Naive B cell (primary cell): ENCODE measurements around the gene PACSIN1. TPM values are rescaled to one million over a fixed set of nuclear protein-coding genes. Genes with fewer than 3 reads are reported as not detected.

Experiments
- ATAC-seq, 2 donors: fragments of 150-1000 bp; cut with Tn5 transposase; 2 replicates each; pipeline ENCODE4 v1.10.0; 2021; ENCODE audit warnings: low read depth in 2 of 2, mild to moderate bottlenecking in 2 of 2, moderate library complexity in 2 of 2
- DNase-seq: peaks from one replicate; pipeline ENCODE4 v3.0.0; 2022
- H3K27ac Mint-ChIP-seq, 6 donors: one replicate each; pipeline ENCODE4 v1.8.0; 2020 to 2022; ENCODE audit warnings: mild to moderate bottlenecking in 6 of 6, mixed read lengths in 6 of 6, moderate library complexity in 5 of 6, inconsistent platforms in 2 of 6
- H3K27me3 Mint-ChIP-seq, 3 donors: one replicate each; pipeline ENCODE4 v1.8.0; 2021 to 2022; ENCODE audit warnings: mixed read lengths in 3 of 3, mild to moderate bottlenecking in 1 of 3
- H3K36me3 Mint-ChIP-seq, 2 donors: one replicate each; pipeline ENCODE4 v1.8.0; 2020 to 2022; ENCODE audit warnings: mixed read lengths in 2 of 2, inconsistent platforms in 1 of 2, mild to moderate bottlenecking in 1 of 2
- H3K4me1 Mint-ChIP-seq, 3 donors: one replicate each; pipeline ENCODE4 v1.8.0; 2020 to 2022; ENCODE audit warnings: mixed read lengths in 3 of 3, inconsistent platforms in 1 of 3, mild to moderate bottlenecking in 1 of 3, moderate library complexity in 1 of 3
- H3K4me3 Mint-ChIP-seq, 8 donors: one replicate each; pipeline ENCODE4 v1.8.0; 2020 to 2022; ENCODE audit warnings: mild to moderate bottlenecking in 8 of 8, mixed read lengths in 8 of 8, moderate library complexity in 8 of 8, inconsistent platforms in 2 of 8
- H3K9me3 Mint-ChIP-seq, 7 donors: one replicate each; pipeline ENCODE4 v1.8.0; 2020 to 2022; ENCODE audit warnings: mixed read lengths in 7 of 7, mild to moderate bottlenecking in 5 of 7, inconsistent platforms in 2 of 7, moderate library complexity in 1 of 7
- polyA plus RNA-seq, 6 donors: library from polyadenylated mRNA; unstranded; fragments of 300-500 nt; fragmentation: Illumina TruSeq; gene quantifications; one replicate each; pipeline ENCODE4 v1.2.3, GENCODE V29; 2021; ENCODE audit warnings: low read depth in 6 of 6

The PACSIN1 gene
- polyA plus RNA-seq, 6 donors from 2014 or later: not detected

DNA sequence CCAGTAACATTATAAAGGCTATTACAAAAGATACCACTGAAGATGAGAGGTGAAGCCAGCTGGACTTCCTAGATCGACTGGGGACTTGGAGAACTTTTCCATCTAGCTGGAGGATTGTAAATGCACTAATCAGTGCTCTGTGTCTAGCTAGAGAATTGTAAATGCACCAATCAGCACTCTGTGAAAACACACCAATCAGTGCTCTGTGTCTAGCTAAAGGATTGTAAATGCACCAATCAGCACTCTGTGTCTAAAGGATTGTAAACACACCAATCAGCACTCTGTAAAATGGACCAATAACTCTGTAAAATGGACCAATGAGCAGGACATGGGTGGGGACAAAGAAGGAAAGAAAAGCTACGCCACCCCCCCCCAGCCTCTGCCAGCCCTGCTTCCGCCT is 26.4 kb upstream of the PACSIN1 start:
- Mint-ChIP-seq H3K4me1 (peaks cover 5 to 7% (median 6%) of the 10 kb centered on the region in 3 donors), H3K27me3 (no peaks in the 10 kb centered on the region), H3K4me3 (no peak overlapping the region), H3K36me3 (no peaks in the 10 kb centered on the region), H3K27ac (peak overlapping the region in 1 of 6 donors; percentile 30), H3K9me3 (peaks cover 0 to 7% (median 0%) of the 10 kb centered on the region in 7 donors)
- no peak for ATAC-seq
- DNase-seq: no peak

DNA sequence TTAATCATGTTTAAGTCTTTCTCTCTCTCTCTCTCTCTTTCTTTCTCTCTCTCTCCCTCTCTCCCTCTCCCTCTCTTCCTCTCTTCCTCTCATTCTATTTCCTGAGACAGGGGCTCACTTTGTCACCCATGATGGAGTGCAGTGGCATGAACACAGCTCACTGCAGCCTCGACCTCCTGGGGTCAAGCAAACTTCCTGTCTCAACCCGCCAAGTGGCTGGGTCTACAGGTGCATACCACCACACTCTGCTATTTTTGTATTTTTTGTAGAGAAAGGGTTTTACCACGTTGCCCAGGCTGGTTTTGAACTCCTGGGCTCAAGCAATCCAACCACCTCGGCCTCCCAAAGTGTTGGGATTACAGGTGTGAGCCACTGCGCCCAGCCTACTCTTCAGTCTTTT is 24.4 kb upstream of the PACSIN1 start:
- Mint-ChIP-seq H3K4me1 (peaks cover 5 to 7% (median 6%) of the 10 kb centered on the region in 3 donors), H3K4me3 (peak overlapping the region in 2 of 8 donors; percentile 15 to 23), H3K27ac (peak overlapping the region in 3 of 6 donors; percentile 17 to 98 (median 82)), H3K36me3 (no peaks in the 10 kb centered on the region), H3K27me3 (no peaks in the 10 kb centered on the region), H3K9me3 (peaks cover 0 to 7% (median 0%) of the 10 kb centered on the region in 7 donors)
- ATAC-seq (no peak), DNase-seq (no peak)

DNA sequence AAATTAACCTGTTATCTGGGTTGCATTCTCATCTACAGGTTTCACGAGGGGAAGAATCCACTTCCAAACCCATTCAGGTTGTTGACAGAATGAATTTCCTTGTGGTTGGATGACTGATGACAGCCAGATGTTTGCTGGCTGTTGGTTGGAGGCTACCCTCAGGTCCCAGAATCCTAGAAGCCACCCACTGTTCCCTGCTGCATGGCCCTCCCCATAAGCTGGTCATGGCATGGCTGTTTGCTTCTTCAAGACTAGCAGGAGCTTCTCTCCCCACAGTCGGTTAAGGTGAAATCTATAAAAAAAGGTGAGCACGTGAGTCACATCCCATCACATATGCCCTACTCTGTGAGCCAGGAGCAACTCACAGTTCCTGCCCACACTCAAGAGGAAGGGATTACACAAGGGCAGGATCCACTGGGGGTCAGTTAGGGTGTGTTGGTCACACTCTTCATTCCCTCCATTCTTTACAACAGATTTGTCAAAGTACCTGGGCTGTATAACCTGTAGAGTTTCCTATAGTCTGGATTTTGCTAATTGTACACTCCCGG is 20.5 kb upstream of the PACSIN1 start:
- Mint-ChIP-seq H3K36me3 (no peaks in the 10 kb centered on the region), H3K27me3 (no peaks in the 10 kb centered on the region), H3K27ac (no peak overlapping the region), H3K4me3 (no peak overlapping the region), H3K9me3 (no peaks in the 10 kb centered on the region), H3K4me1 (peaks cover 5 to 7% (median 6%) of the 10 kb centered on the region in 3 donors)
- DNase-seq: no peak
- ATAC-seq: no peak

DNA sequence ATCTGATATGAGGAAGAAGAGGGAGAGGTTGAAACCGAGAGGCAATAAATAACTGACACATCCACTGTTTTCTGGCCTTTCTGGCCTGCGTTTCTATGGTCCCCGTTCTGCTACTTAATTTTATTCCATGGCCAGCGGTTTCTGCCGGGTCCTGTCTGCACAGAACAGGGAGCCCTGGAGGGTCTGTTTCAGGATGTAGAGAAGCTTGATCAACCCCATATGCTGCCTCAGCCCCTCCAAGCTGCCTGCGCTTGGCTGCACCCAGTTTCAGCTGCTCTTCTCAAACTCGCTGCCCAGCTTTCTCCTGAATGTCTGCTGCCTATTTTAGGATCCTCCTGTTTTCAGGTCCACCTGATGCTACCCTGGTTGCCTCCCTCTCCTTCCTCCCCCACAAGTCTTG is 18.5 kb upstream of the PACSIN1 start:
- no peaks in the 10 kb centered on the region for H3K4me1 Mint-ChIP-seq
- H3K27ac Mint-ChIP-seq: no peak overlapping the region
- DNase-seq (no peak), ATAC-seq (no peak)
- no peaks in the 10 kb centered on the region for H3K27me3 Mint-ChIP-seq
- H3K36me3 Mint-ChIP-seq: peaks cover 6 to 7% of the 10 kb centered on the region in 2 donors
- H3K4me3 Mint-ChIP-seq: no peak overlapping the region
- H3K9me3 Mint-ChIP-seq: peaks cover 0 to 9% (median 4%) of the 10 kb centered on the region in 7 donors

DNA sequence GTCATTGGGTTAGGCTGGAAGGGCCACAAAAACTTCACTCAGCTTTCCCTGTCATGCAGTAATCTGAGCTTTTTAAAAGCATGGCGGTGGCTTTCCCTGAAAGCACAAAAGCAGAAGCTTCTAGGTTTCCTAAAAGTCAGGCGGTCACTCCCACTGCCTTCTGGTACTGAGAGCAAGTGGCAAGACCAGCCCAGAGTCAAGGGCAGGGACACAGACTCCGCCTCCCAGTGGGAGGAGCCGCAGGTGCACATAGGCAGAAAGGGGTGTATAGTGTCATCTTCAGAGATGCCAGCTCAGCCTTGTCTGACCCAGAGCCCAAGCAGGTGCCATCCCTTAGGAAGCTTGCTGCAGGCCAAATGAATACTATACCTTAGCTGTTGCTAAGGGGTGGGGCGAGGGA is 18.0 kb upstream of the PACSIN1 start:
- Mint-ChIP-seq H3K27me3 (no peaks in the 10 kb centered on the region), H3K4me1 (no peaks in the 10 kb centered on the region), H3K27ac (no peak overlapping the region), H3K36me3 (peaks cover 6 to 7% of the 10 kb centered on the region in 2 donors), H3K4me3 (no peak overlapping the region), H3K9me3 (peaks cover 0 to 9% (median 4%) of the 10 kb centered on the region in 7 donors)
- no peak for DNase-seq
- no peak for ATAC-seq

DNA sequence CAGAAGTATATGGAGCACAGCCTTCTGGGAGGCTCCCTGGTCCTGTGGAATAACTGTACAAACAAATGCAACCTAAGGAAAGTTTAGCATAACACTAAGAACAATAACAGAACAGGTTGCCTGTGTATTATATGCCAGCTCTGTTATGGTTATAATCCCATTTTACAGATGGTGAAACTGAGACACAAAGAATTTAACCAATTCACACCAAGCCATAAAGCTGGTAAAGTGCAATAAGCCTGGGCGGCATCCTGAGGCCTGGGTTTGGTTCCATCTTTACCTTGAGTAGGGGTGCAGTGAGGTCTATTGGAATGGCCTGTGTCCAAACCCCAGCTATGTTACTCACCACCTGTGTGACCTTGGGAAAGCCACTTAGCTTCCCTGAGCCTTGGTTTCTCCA is 14.7 kb upstream of the PACSIN1 start:
- H3K4me1 Mint-ChIP-seq: no peaks in the 10 kb centered on the region
- ATAC-seq (no peak), DNase-seq (no peak)
- no peak overlapping the region for H3K27ac Mint-ChIP-seq
- peaks cover 0 to 9% (median 4%) of the 10 kb centered on the region in 7 donors for H3K9me3 Mint-ChIP-seq
- no peaks in the 10 kb centered on the region for H3K27me3 Mint-ChIP-seq
- no peak overlapping the region for H3K4me3 Mint-ChIP-seq
- H3K36me3 Mint-ChIP-seq: peaks cover 6 to 7% of the 10 kb centered on the region in 2 donors

DNA sequence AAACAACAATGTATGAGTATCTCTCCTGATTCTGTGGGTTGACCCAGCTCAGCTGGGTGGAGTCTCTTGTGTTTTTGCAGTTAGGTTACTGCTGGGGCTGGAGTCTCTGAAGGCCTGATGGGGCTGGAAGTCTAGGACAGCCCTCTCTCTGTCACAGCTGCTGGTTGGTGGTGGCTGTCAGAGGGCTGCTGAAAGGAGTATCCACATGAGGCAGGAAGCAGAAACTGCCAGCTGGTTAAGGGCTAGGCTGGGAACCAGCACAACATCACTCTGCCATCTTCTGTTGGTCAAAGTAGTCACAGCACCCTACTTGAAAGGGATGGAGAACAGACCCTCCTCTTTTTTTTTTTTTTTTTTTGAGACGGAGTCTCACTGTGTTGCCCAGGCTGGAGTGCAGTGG is 10.0 kb upstream of the PACSIN1 start:
- peaks cover 6 to 7% of the 10 kb centered on the region in 2 donors for H3K36me3 Mint-ChIP-seq
- peaks cover 0 to 9% (median 4%) of the 10 kb centered on the region in 7 donors for H3K9me3 Mint-ChIP-seq
- ATAC-seq (no peak), DNase-seq (no peak)
- no peaks in the 10 kb centered on the region for H3K4me1 Mint-ChIP-seq
- H3K4me3 Mint-ChIP-seq: no peak overlapping the region
- H3K27me3 Mint-ChIP-seq: peaks cover 0 to 4% (median 0%) of the 10 kb centered on the region in 3 donors
- no peak overlapping the region for H3K27ac Mint-ChIP-seq

DNA sequence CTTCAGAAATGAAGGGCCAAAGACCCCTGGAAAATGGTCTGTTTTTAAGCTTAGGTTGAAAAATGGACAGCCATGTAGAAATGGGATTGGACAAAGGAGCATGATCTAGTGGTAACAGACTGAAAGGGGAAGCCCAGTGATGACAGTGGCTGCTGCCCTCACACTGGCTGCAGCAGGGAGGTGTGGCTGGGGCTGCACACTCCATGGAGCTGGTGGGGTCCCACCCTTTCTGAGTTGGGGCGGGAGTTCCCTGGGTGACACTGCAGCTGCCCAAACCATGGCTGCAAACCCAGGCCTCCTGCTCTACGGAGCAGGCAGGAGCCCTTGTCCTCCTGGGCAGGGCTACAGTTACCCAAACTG is 8.5 kb upstream of the PACSIN1 start:
- no peaks in the 10 kb centered on the region for H3K9me3 Mint-ChIP-seq
- H3K4me1 Mint-ChIP-seq: no peaks in the 10 kb centered on the region
- ATAC-seq: no peak
- no peaks in the 10 kb centered on the region for H3K36me3 Mint-ChIP-seq
- no peak for DNase-seq
- H3K4me3 Mint-ChIP-seq: no peak overlapping the region
- H3K27me3 Mint-ChIP-seq: peaks cover 2 to 9% (median 8%) of the 10 kb centered on the region in 3 donors
- no peak overlapping the region for H3K27ac Mint-ChIP-seq

DNA sequence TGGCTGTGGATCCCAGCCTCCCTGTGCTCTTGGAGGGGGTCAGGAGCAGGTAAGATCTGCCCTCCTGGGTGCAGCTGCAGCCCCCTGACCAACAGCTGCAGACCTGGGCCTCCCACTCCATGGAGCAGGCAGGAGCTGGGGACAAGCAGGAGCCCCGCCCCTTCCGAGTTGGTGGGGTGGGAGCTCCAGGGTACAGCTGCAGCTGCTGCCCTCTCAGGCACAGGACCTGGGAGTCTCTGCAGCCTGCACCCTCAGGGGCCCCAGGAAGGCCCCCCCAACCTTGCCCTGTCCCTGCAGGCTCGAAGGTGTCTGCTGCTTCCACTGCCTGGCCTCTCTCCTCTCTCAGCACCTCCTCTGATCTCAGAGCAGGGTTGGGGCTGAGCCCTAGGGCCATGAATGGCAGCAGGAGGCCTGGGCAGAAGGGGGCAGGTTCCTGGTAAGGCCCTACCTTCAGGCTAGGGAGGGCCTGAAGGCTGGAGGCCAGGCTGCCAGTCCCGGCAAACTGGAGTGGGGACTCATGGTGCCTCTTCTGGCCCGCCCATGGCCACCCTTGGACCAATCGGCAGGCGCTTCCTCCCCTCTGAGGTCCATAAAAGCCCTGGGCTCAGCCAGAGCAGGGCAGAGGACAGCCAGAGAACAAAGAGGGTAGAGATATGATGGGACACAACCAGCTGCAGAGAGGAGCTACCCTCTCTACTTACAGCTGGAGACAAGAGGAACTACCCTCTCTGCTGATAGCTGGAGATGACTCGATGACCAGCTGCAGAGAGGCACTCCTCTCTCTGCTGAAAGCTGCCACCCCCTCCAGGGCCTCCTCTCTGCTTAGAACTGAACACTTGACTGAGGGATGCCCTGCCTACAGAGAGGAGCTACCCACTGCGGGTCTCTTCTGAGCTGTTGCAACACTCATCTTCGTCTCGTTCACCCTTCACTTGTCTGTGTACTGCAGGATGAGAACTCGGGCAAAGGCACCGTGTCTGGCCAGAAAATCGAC is 7.8 kb upstream of the PACSIN1 start:
- Mint-ChIP-seq H3K4me1 (no peaks in the 10 kb centered on the region), H3K36me3 (no peaks in the 10 kb centered on the region), H3K9me3 (no peaks in the 10 kb centered on the region), H3K27me3 (peaks cover 8 to 16% (median 8%) of the 10 kb centered on the region in 3 donors), H3K27ac (no peak overlapping the region), H3K4me3 (no peak overlapping the region)
- no peak for DNase-seq
- no peak for ATAC-seq

DNA sequence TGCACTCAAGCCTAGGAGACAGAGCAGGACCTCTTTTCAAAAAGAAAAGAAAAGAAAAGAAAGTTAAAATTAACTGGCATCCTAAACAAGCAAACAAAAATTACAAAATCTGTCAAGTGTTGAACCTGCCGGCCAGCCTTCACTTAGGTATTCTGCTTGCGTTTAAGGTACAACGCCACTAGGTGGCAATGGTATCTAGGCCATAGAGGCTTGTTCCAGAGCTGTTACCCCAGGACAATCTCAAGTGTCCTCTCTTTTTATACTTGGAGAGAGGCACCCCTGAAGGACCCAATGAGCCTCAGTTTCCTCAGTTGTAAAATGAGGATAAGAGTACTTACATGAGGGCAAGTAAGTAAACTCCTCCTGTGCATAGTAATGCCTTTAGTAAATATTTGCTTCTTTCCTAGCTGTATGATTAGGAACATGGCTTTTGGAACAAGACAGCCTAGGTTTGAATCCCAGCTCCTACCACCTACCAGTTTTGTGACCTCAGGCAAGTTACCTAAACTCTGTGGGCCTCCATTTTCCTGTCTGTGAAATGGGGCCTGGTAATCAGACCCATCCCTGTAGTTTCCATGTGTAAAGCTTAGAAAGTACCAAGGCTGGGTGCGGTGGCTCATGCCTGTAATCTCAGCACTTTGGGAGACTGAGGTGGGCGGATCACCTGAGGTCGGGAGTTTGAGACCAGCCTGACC is 5.8 kb upstream of the PACSIN1 start:
- ATAC-seq (peak; percentile 41 to 61), DNase-seq (peak; percentile 31)
- no peak overlapping the region for H3K27ac Mint-ChIP-seq
- no peaks in the 10 kb centered on the region for H3K36me3 Mint-ChIP-seq
- H3K4me1 Mint-ChIP-seq: peaks cover 1 to 5% (median 1%) of the 10 kb centered on the region in 3 donors
- H3K9me3 Mint-ChIP-seq: no peaks in the 10 kb centered on the region
- H3K27me3 Mint-ChIP-seq: peaks cover 20 to 36% (median 25%) of the 10 kb centered on the region in 3 donors
- no peak overlapping the region for H3K4me3 Mint-ChIP-seq

DNA sequence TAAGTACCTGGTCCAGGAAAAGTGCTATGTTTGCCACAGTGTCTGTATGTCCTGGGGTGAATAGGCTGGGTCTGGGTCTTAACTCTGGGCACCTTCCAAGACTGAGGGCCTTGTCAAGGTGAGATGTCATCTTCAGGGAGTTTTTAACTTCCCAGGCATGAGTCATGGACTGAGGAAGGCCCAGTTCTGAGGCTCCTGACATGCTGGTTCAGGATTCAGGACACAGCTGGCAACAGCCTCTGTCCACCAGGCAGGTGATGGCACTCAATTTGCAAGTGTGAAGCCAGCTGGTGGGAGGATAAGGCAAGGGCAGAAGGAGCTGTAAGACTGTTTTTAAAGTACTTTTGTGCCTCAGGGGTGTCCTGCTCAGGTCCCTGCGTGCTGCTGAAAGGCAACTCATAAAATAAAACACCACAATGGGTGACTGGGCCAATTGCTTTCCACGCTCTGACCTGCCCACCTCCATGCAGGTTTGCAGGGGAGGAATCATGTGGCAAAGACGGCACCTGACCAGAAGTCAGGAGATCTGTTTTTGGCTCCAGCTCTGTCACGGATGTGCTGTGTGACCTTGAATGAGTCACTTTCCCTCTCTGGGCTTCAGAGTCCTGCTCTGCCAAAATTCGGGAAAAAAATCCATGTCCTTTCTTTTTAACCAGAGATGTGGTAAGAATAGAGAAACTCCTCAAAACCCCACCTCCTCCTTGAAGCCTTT is 4.9 kb upstream of the PACSIN1 start:
- no peak overlapping the region for H3K4me3 Mint-ChIP-seq
- peaks cover 20 to 43% (median 33%) of the 10 kb centered on the region in 3 donors for H3K27me3 Mint-ChIP-seq
- H3K4me1 Mint-ChIP-seq: peaks cover 7 to 10% (median 8%) of the 10 kb centered on the region in 3 donors
- no peak for ATAC-seq
- H3K27ac Mint-ChIP-seq: no peak overlapping the region
- H3K36me3 Mint-ChIP-seq: no peaks in the 10 kb centered on the region
- H3K9me3 Mint-ChIP-seq: no peaks in the 10 kb centered on the region
- DNase-seq: no peak

DNA sequence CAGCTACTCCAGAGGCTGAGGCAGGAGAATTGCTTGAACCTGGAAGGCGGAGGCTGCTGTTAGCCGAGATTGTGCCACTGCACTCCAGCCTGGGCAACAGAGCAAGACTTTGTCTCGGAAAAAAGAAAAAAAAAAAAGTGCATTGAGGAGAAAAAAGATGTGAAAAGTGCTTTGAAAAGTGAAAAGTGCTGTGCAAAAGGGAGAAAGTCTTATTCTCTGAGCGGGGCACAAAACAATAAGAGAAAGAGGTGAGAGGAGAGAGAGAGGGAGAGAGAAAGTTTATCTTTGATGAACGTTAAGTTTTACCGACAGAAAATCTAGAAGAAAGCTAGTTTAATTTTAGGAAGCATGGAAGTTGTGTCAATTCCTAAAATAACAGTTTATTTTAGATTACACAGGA is 3.9 kb upstream of the PACSIN1 start:
- no peak overlapping the region for H3K27ac Mint-ChIP-seq
- no peaks in the 10 kb centered on the region for H3K36me3 Mint-ChIP-seq
- no peak for ATAC-seq
- H3K27me3 Mint-ChIP-seq: peaks cover 20 to 48% (median 33%) of the 10 kb centered on the region in 3 donors
- H3K4me3 Mint-ChIP-seq: peak overlapping the region in 2 of 8 donors; percentile 44 to 54
- H3K4me1 Mint-ChIP-seq: peaks cover 7 to 15% (median 8%) of the 10 kb centered on the region in 3 donors
- no peaks in the 10 kb centered on the region for H3K9me3 Mint-ChIP-seq
- no peak for DNase-seq

DNA sequence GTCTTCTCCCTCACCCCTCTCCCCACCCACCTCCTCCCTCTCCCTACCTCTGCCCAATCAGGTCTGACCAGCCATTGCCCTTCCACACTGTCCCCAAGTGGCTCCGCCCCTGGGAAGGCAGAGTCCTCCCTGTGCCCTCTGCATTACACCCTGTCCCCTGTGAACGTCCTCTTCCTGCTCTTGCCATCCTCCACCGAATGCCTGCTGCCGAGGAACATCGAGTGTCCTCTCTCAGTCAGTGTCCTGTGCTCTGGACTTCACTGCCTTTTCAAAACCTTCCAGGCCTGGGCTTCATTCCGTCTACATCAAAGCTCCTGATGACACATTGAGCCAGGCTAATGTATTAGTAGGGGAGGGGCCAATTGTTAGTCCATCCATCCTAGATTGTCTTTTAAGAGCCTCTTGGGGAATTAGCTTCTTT is 3.3 kb upstream of the PACSIN1 start:
- Mint-ChIP-seq H3K4me1 (peaks cover 7 to 15% (median 8%) of the 10 kb centered on the region in 3 donors), H3K9me3 (no peaks in the 10 kb centered on the region), H3K36me3 (no peaks in the 10 kb centered on the region), H3K4me3 (no peak overlapping the region), H3K27ac (no peak overlapping the region), H3K27me3 (peaks cover 20 to 48% (median 33%) of the 10 kb centered on the region in 3 donors)
- DNase-seq (no peak), ATAC-seq (no peak)
